HG03039 (cell line): ENCODE data around the gene ZFAND2A.
"Not testable (repeated sequence)": the region's sequence is repeated elsewhere in the genome, so short reads cannot be mapped to it uniquely, and the experiment has no call there.

ENCODE experiments used
- ATAC-seq: cut with Tn5 transposase; IDR thresholded peaks from one replicate; pipeline ENCODE4 v1.9.1; 2021; ENCODE audit warnings: mild to moderate bottlenecking, moderate library complexity; ENCODE audit not compliant: unreplicated experiment

The ZFAND2A gene

GRCh38 chr7:1154172-1154739 is 5.7 kb downstream of the ZFAND2A start:
- no peak for ATAC-seq

GRCh38 chr7:1152492-1152891 is 7.5 kb downstream of the ZFAND2A start:
- ATAC-seq = no peak

- ATAC-seq = no peak
These were observed 8.2 kb downstream of the ZFAND2A start for GRCh38 chr7:1151653-1152425.

DNA sequence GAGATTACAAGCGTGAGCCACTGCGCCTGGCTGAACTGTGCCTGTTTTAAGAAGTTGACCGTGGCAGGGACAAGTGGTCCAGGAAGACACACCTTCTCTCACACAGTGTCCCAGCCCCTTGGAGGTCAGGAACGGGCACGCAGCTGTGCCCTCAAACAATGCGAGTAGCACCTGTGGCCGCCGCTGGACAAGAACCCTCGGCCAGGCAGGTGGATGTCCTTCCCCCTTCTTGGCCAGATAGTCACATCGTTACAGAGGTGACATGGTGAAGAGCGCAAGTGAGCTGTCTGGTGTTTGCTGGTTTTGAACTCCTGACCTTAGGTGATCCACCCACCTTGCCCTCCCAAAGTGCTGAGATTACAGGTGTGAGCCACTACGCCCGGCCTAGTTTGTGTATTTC is 8.8 kb downstream of the ZFAND2A start:
- ATAC-seq = no peak

- no peak for ATAC-seq
These were observed 9.5 kb downstream of the ZFAND2A start for GRCh38 chr7:1150400-1151002.

GRCh38 chr7:1149351-1149794 is 10.6 kb downstream of the ZFAND2A start:
- ATAC-seq = no peak

- not testable (repeated sequence) for ATAC-seq
These were observed 12.1 kb downstream of the ZFAND2A start for GRCh38 chr7:1147873-1148272.

- no peak for ATAC-seq
These were observed 15.7 kb downstream of the ZFAND2A start for GRCh38 chr7:1144269-1144771.

GRCh38 chr7:1143031-1143430 is 17.0 kb downstream of the ZFAND2A start:
- ATAC-seq = not testable (repeated sequence)

GRCh38 chr7:1142051-1142635 is 17.9 kb downstream of the ZFAND2A start:
- ATAC-seq = no peak

DNA sequence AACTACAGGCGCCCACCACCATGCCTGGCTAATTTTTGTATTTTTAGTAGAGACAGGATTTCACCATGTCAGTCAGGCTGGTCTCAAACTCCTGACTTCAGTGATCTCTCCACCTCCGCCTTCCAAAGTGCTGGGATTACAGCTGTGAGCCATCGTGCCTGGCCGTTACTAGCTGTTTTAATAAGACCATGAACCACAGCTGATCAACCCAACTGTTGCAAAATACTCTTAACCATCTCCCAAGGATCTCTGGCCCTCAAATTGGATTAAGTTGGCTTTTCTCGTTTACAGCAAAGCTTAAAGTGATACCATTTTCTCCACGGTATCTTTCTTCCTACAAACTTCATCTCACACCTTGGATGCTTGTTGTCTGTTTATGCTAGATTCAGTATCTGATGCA is 18.3 kb downstream of the ZFAND2A start:
- no peak for ATAC-seq

GRCh38 chr7:1140476-1141104 is 19.4 kb downstream of the ZFAND2A start:
- no peak for ATAC-seq

DNA sequence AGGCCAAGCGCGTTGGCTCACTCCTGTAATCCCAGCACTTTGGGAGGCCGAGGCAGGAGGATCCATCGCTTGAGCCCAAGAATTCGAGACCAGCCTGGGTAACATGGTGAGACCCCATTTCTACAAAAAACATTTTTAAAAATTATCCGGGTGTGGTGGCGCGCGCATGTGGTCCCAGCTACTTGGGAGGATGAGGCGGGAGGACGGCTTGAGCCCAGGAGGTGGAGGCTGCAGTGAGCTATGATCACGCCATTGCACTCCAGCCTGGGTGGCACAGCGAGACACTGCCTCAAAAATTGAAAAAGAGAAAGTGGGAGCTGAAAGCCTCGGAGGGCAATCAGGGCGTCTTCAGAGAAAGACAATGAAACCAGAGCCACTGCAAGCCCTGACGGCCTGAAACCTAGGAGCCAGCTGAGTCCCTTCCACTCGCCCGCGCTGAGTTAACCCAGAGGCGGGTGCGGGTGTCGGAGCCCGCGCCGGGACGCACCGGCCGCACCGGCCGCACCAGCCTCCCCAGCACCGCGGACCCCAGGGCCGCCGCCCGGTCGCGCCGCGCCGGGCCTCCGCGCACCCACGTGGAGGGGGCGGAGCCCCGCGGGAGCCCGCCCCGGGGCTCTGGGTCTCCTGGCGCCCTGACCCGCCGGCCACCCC is 22.4 kb downstream of the ZFAND2A start:
- peak; percentile 42 for ATAC-seq

GRCh38 chr7:1136841-1137516 is 23.0 kb downstream of the ZFAND2A start:
- no peak for ATAC-seq

- ATAC-seq = no peak
These were observed 25.0 kb downstream of the ZFAND2A start for GRCh38 chr7:1134951-1135350.

DNA sequence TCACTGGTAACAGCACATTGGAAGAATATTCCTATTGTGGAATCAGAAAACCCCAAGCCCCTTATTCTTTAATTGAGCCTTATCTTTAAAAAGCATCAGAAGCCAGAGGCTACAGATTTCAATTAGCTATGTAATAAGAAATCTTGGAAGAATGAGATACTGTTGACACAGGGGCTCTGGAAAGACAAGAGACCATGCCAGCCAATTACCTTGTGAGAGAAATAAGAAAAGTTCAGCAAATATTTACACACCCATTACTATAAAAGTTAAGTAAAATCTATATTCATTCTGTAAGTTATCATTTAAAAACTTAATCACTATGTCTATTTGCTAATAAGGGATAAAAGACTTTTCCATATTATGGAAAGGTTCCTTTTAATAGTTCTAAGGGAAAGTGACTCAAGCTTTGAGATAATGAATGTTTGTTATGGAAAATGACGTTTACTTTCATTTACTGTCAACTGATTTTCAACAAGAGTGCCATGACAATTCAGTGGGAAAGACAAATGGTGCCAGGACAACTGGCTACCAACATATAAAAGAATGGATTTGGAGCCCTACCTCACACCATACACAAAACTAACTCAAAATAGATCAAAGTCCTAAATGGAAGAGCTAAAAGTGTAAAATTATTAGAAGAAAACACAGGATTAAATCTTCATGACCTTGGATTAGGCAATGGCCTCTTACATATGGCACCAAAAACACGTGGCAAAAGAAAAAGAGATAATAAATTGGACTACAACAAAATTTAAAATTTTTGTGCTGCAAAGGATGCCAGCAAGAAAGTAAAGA is 28.3 kb downstream of the ZFAND2A start:
- ATAC-seq = no peak

DNA sequence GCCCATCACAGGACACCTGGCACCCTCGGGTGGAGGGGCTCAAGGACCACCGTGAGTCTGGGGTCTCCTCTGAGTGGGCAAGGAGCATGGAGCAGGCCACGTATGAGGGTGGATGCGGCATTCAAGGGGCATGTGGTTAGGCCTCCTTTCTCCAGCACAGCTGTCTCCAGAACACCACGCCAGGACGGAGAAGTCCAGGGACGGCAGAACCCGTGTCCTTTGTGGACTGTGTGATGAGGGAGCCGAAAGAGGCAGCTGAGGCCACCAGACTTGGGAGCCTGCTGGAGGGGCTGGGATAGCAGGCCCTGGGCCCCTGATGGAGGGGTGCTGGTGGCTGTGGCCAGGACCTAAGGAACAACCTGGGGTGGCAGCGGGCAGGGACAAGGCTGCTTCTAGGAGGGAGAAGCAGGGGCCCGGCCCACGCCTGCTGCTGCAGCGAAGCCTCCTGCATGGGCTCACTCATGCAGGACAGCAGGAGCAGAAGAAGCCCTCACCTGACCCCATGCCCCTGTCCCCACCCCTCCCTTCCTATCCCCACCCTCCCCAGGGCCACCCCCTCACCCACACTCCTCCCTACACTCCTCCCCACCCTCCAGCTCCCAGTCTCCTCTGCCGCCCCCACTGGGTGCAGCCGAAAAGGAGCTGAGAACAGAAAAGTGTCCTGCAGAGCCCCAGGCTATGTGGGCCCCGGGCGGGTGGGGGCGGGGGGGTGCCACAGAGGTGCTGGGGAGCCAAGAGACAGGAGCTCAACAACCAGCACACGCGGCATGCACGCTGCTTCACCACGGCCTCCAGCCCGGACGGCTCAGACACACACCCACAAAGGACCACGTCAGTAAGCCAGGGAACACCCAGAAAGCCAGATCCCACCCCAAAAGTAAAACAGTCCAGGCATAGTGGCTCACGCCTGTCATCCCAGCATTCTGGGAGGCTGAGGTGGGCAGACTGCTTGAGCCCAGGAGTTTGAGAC is 29.7 kb downstream of the ZFAND2A start:
- no peak for ATAC-seq

GRCh38 chr7:1129431-1129830 is 30.6 kb downstream of the ZFAND2A start:
- no peak for ATAC-seq
